Umbilical cord (tissue), 2 donors: Measurements from ENCODE around the gene ERMP1. TPM values are rescaled to one million over a fixed set of nuclear protein-coding genes. Genes with fewer than 3 reads are reported as not detected.
"Not testable (repeated sequence)": the region's sequence is repeated elsewhere in the genome, so short reads cannot be mapped to it uniquely, and the experiment has no call there.

Experiments used
- DNase-seq: peaks from one replicate; pipeline ENCODE4 v3.0.0-alpha.2; 2015; ENCODE audit warnings: low spot score
- total RNA-seq: library from RNA; depleted of rRNA; stranded (reverse); fragments of >200 nt; gene quantifications from one replicate; pipeline ENCODE4 v1.2.3, GENCODE V29; 2014; ENCODE audit warnings: low replicate concordance; ENCODE audit not compliant: insufficient read depth

ERMP1 gene
- total RNA-seq, 1 donor from 2014 or later, result 12.0 TPM

GRCh38 chr9:5779705-5780218 lies 53.2 kb downstream of the ERMP1 start:
- DNase-seq, result not testable (repeated sequence)

DNA sequence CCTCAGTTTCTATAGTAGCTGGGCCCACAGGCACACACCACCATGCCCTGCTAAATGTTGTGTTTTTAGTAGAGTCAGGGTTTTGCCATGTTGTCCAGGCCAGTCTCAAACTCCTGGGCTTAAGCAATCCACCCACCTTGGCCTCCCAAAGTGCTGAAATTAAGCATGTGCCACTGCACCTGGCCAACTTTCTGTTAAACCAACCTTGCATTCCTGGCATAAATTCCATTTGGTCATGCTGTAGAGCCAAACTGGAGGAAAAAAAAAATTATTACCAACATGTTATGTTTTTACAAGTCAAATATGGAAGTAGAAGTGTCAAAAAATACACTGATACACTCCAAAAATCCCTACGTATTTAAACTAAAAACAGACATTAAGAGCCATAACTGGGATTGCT lies 54.1 kb downstream of the ERMP1 start:
- DNase-seq, result no peak

DNA sequence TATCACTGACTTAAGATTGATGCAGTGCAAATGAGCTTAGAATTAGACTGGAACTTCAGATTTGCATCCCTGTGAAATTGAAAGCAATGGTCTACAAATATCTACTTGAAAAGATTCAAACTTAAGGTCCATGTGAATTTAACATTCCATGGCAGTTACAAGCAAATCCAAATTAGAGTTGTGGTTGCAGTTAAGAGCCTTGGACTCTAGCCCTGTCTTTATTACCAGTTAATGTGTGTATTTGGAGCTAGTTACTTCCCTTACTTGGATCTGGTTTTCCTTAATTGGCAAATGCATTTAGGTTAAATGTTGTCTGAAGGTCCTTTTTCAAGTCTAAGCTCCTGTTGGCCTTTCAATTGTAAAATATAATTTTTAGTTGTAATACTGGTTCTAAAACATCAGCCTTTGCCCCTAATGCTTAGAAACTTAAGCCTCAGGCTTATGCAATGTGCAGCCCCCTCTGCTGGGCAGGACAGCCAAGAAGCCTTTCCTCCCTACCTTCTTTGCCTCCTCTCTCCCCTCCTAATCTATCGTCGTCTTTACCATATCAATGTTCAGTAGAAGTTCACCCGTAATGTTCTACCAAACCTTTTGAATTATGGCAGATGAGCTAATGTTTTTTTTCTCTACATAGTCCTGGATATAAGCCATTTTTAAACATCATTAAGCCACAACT lies 59.5 kb downstream of the ERMP1 start:
- DNase-seq, result no peak

DNA sequence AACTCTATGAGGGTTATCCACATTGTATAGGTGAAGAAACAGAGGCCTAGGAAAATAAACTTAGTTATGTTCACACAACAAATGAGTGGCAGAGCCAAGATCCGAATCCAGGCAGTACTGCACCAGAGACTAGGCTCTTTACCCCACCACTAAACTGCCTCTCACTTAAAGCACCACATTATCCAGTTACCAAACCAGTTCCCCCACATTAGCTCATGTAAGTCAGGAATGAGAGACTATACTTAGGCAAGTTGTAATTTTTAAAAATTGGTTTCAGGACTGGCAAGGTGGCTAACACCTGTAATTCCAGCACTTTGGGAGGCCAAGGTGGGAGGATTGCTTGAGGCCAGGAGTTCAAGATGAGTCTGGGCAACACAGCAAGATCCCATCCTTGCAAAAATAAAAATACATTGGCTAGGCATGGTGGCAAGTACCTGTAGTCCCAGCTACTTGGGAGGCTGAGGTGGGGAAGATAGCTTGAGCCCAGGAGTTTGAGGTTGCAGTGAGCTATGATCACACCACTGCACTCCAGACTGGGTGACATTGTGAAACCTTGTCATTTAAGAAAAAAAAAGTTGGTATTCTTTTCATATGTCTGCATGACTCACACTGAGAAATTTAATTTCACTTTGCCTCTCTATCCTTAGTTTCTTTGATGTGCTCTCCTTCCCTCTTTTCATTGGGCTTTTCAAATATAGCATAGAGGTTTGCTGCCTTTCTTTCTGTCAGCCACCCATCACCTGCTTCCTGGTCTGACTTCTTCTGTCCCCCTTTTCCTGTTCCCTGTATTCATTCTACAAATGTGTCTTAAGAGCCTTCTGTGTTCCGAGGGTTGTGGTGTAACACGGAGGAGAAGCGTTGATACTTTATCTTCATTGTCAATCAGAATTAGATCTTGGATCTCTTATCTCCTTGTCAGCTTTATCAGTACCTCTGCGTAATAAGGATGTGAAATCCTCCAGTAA lies 64.7 kb downstream of the ERMP1 start:
- no peak for DNase-seq

DNA sequence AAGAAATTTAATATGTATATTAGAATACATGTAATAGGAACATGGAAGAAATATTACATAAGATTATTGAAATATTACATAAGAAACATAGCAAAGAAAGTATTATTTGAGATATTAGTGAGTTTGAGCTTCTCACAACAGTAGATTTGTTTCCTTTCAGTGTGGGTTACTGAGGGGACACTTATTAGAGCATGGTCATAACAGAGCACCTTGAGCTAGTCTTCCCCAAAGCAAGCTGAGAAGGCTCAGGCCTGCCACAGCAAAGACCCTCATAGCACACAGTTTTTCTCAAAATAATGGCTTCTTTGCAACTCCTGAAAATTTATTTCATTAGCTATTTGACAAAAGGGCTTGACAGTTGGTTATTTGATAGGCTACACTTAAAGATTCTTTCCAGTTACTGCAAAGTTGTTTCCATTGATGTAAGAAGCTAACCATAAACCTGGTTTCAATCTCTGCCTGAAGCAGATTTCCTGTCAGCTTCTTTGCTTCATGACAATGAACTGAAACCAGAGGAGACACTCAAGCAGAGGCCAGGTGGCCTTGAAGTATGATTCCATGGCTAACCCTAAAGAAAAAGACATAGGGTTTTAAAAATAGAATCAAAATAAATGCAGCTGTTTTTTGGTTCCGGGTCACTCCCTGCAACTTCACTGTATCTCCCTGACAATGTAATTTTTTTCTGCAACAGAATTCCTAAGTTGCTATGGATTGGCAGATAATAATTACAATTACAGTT lies 68.6 kb downstream of the ERMP1 start:
- DNase-seq, result no peak

DNA sequence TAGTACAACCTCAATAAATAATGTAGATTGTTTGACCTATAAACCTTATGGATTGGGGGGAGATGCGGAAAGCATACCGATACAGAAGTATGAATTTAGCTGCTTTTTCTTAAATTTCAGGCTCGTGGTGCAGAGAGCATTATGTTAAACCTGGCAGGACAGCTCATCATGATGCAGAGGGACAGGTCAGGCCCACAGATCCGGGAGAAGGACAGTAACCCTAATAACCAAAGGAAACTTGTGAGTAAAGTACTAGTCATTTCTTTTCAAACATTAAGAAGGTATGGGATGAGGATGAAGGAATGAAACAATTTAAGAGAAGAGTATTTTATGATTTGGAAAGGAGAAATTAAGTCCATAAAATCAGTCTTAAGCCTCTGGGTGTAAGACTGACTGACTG lies 70.5 kb downstream of the ERMP1 start:
- DNase-seq, result no peak

DNA sequence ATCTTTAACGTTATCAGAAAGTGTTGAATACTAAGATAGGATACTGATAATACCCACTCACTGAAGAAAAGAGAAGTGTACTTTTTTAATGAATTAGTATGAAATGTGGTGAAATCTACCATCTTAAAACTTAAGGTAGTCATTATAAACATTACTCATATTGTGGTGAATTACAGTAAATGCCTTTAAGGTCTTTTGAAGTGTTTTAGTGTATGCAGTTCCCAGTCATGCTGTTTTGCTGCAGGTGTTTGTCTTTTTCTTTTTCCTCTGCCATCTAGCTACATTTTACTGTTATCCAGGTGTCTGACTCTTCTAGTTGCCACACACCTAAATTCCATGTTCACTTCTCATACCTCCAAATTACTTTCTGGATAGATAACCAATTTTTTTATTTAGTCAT lies 72.6 kb downstream of the ERMP1 start:
- DNase-seq, result no peak

DNA sequence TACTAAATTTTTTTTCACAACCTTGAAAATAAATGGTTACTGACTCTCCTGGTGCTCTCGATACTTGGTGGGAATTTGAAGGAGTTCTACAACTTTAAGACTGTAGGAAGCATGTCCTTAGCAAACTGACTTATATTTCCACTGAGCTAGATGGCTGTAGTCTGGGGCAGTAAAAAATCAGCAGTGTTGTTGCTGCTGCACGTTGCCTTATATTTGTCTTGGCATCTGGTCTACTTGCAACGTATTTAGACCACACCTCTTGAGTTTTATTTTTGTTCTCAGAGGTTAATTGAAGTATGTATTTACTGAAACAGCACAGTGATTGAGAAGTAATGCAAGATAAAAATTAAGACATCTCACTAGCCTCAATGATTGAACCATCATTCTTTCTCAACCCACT lies 76.3 kb downstream of the ERMP1 start:
- DNase-seq, result no peak

DNA sequence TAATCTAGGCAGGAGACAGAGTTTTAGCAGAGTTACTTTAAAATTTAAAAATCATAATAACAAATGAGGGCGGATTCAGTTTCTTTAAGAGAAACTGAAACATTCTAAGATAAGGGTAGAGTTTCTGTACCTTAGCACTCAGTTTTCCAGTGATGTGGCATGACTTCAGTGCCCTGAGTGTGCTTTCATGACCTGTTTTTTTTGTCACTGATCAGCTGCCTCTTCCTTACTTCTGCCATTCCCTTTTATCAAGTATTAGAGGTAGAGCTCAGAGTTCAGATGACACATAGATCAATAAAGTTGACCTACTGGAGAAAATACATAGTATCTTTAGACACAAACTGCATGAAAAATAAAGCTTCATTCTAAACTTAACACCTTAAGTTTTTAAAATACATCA lies 82.3 kb downstream of the ERMP1 start:
- DNase-seq, result no peak

GRCh38 chr9:5749306-5749705 lies 83.6 kb downstream of the ERMP1 start:
- DNase-seq, result no peak

DNA sequence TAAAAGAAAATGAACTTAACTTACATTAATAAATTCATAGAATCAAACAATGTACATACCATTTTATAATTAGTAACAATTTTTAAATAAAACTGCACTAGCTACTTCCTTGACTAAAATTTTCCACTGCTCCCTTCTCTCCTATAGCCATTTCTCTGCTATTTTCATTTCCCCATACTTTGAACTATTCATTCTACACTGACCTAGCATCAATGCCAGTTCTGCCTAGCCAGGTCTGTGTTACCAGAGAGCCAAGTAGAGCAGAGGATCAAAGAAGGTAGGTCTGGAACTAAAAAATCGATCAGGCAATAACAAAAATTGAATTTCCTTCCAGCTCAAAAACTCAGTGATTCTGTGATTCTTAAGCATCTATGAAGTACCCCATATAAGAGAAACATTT lies 84.5 kb downstream of the ERMP1 start:
- no peak for DNase-seq

DNA sequence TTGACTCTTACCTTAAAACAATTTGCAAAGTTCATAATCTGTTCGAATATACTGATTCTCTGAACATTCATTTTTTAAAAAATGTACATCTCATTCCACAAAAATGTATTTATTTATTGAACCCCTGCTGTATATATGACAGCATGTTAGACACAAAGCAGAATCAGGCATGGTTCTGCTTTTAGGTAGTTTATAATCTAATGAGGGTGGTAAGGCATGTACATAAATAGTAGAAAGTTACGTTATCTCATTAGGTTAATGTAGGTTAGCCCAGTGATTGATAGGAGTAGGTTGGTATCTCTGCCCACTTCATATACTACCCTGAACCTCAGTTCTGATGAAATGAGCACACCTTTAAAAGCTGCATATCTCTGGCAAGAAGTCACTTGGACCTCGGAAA lies 89.8 kb downstream of the ERMP1 start:
- no peak for DNase-seq

- no peak for DNase-seq
Observed at GRCh38 chr9:5736563-5737346, 96.2 kb downstream of the ERMP1 start.

DNA sequence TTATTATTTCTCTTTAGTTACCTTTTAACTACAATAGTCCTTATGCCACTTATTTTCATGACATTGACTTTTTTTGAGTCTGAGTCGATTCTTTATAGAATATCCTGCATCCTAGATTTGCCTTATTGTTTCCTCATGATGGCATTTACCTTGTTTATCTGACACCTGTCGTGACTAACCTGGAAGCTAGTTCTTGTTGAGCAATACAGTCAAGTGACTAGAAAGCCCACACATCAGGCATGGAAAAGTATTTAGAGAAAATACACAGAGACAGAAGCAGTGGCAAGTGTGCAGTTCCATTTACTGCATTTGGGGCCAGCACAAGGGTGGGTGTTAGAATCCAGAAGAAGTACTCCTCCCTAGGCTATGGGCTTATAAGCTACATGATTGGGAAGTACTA lies 97.8 kb downstream of the ERMP1 start:
- DNase-seq, result no peak

Other genes with a start within 250 kb of the ERMP1 start
- 45.5 TPM for gene RIC1, start 204.0 kb downstream of the ERMP1 start, total RNA-seq
- 1.2 TPM for gene MLANA, start 57.8 kb upstream of the ERMP1 start, total RNA-seq
- 25.0 TPM for gene RANBP6, start 182.5 kb upstream of the ERMP1 start, total RNA-seq